HEK293 (cell line): ENCODE measurements around the gene IKZF2.

Source experiments
- CTCF ChIA-PET: fragments of 350-600 bp; formaldehyde crosslinking; extraction: SDS; loops from one replicate; lab custom pipeline; 2021; ENCODE audit warnings: antibody characterized with exemption; lab: Yijun Ruan, JAX
- POLR2A ChIA-PET: fragments of 300-600 bp; formaldehyde crosslinking; extraction: SDS; loops from one replicate; lab custom pipeline; 2020; ENCODE audit warnings: antibody characterized with exemption, inconsistent platforms; lab: Yijun Ruan, JAX
- H3K27ac ChIP-seq: fragments of 200-500 bp; sonication (Bioruptor generic); 2 replicates; pipeline ENCODE4 v1.5.1; 2014; ENCODE audit warnings: low read depth, low read length, control low read depth, inconsistent platforms; ENCODE audit errors: extremely low read depth
- H3K36me3 ChIP-seq, 2 experiments: fragments of 200-500 bp in 1 of 2; sonication (Bioruptor generic) in 1 of 2; 1 replicate in 1 of 2; 2 replicates in 1 of 2; pipeline ENCODE4 v1.5.1; 2014 to 2017; ENCODE audit warnings: inconsistent platforms in 2 of 2, low read length in 2 of 2; ENCODE audit not compliant: control insufficient read depth in 2 of 2, insufficient read depth in 1 of 2
- H3K4me1 ChIP-seq: fragments of 200-500 bp; sonication (Bioruptor generic); 2 replicates; pipeline ENCODE4 v1.5.1; 2014; ENCODE audit warnings: mild to moderate bottlenecking, low read length, inconsistent platforms; ENCODE audit not compliant: control insufficient read depth, insufficient read depth
- H3K4me3 ChIP-seq: 2 replicates; pipeline ENCODE4 v1.5.1; 2011; ENCODE audit warnings: low read depth, mild to moderate bottlenecking, control low read depth, low read length, moderate library complexity
- H3K9me3 ChIP-seq: fragments of 200-500 bp; sonication (Bioruptor generic); 2 replicates; pipeline ENCODE4 v1.5.1; 2014; ENCODE audit warnings: low read depth, low read length, inconsistent platforms; ENCODE audit not compliant: control insufficient read depth, insufficient read depth
- ATF2 ChIP-seq: fragments of 450-650 bp; formaldehyde crosslinking; IDR thresholded peaks from 2 replicates; pipeline ENCODE4 v1.5.1; 2016; ENCODE audit warnings: missing biosample characterization, missing genetic modification characterization, low read depth
- INSM2 ChIP-seq: fragments of 450-650 bp; formaldehyde crosslinking; IDR thresholded peaks from 2 replicates; pipeline ENCODE4 v1.5.1; 2016; ENCODE audit warnings: missing biosample characterization, missing genetic modification characterization
- MEIS1 ChIP-seq: sonication (generic); formaldehyde crosslinking; IDR thresholded peaks from 2 replicates; pipeline ENCODE4 v1.8.1; 2022; ENCODE audit warnings: missing genetic modification reagents, mild to moderate bottlenecking, borderline replicate concordance
- MZF1 ChIP-seq: fragments of 450-650 bp; formaldehyde crosslinking; IDR thresholded peaks from 2 replicates; pipeline ENCODE4 v1.5.1; 2017; ENCODE audit warnings: missing biosample characterization, missing genetic modification characterization, borderline replicate concordance
- PBX3 ChIP-seq: sonication (generic); formaldehyde crosslinking; IDR thresholded peaks from 2 replicates; pipeline ENCODE4 v1.8.1; 2022; ENCODE audit warnings: mild to moderate bottlenecking, moderate library complexity, missing genetic modification reagents
- TRIM28 ChIP-seq: IDR thresholded peaks from 2 replicates; pipeline ENCODE4 v1.6.1; 2011; ENCODE audit warnings: low read length, control low read depth, borderline replicate concordance
- ZBTB49 ChIP-seq: fragments of 450-650 bp; formaldehyde crosslinking; IDR thresholded peaks from 2 replicates; pipeline ENCODE4 v1.5.1; 2016; ENCODE audit warnings: missing biosample characterization, missing genetic modification characterization, low read depth
- ZFP41 ChIP-seq: fragments of 450-650 bp; formaldehyde crosslinking; IDR thresholded peaks from 2 replicates; pipeline ENCODE4 v1.5.1; 2016; ENCODE audit warnings: missing biosample characterization, missing genetic modification characterization, borderline replicate concordance
- ZNF148 ChIP-seq: fragments of 450-650 bp; formaldehyde crosslinking; IDR thresholded peaks from 2 replicates; pipeline ENCODE4 v1.5.0; 2017; ENCODE audit warnings: missing biosample characterization, missing genetic modification characterization, borderline replicate concordance
- ZNF184 ChIP-seq: fragments of 450-650 bp; IDR thresholded peaks from 2 replicates; pipeline ENCODE4 v1.5.1; 2018; ENCODE audit warnings: missing biosample characterization, mild to moderate bottlenecking, missing genetic modification characterization
- ZNF26 ChIP-seq: fragments of 450-650 bp; formaldehyde crosslinking; IDR thresholded peaks from 2 replicates; pipeline ENCODE4 v1.5.1; 2016; ENCODE audit warnings: missing biosample characterization, missing genetic modification characterization
- ZNF266 ChIP-seq: fragments of 450-650 bp; formaldehyde crosslinking; IDR thresholded peaks from 2 replicates; pipeline ENCODE4 v1.5.1; 2016; ENCODE audit warnings: missing biosample characterization, missing genetic modification characterization, low read depth
- ZNF302 ChIP-seq: fragments of 450-650 bp; formaldehyde crosslinking; IDR thresholded peaks from 2 replicates; pipeline ENCODE4 v1.5.1; 2016; ENCODE audit warnings: missing biosample characterization, missing genetic modification characterization, low read depth
- ZNF473 ChIP-seq: fragments of 450-650 bp; formaldehyde crosslinking; IDR thresholded peaks from 2 replicates; pipeline ENCODE4 v1.5.1; 2017; ENCODE audit warnings: missing biosample characterization, missing genetic modification characterization
- ZNF529 ChIP-seq: fragments of 450-650 bp; formaldehyde crosslinking; IDR thresholded peaks from 2 replicates; pipeline ENCODE4 v1.5.1; 2017; ENCODE audit warnings: missing genetic modification characterization, missing biosample characterization; ENCODE audit not compliant: insufficient replicate concordance
- ZNF621 ChIP-seq: fragments of 450-650 bp; formaldehyde crosslinking; IDR thresholded peaks from 2 replicates; pipeline ENCODE4 v1.5.1; 2017; ENCODE audit warnings: missing biosample characterization, missing genetic modification characterization
- ZNF626 ChIP-seq: fragments of 450-650 bp; sonication (Bioruptor Pico); formaldehyde crosslinking; IDR thresholded peaks from 2 replicates; pipeline ENCODE4 v1.5.1; 2018; ENCODE audit warnings: missing biosample characterization, missing genetic modification characterization, inconsistent platforms
- ZNF639 ChIP-seq: fragments of 450-650 bp; formaldehyde crosslinking; IDR thresholded peaks from 2 replicates; pipeline ENCODE4 v1.5.1; 2016; ENCODE audit warnings: missing biosample characterization, missing genetic modification characterization
- ZSCAN16 ChIP-seq: fragments of 450-650 bp; formaldehyde crosslinking; IDR thresholded peaks from 2 replicates; pipeline ENCODE4 v1.5.1; 2016; ENCODE audit warnings: missing biosample characterization, missing genetic modification characterization
- ZSCAN5A ChIP-seq: fragments of 450-650 bp; formaldehyde crosslinking; IDR thresholded peaks from 2 replicates; pipeline ENCODE4 v1.5.1; 2016; ENCODE audit warnings: missing biosample characterization, missing genetic modification characterization

IKZF2 gene

GRCh38 chr2:213080969-213081617 is 70.3 kb downstream of the IKZF2 start (continued):
- TF ChIP-seq ATF2 (tag by site-specific recombination) (no peak), ZSCAN16 (tag by site-specific recombination) (no peak), TRIM28 (no peak), ZNF621 (tag by site-specific recombination) (no peak), MZF1 (tag by site-specific recombination) (no peak), INSM2 (tag by site-specific recombination) (no peak), ZNF148 (no peak)

- Histone ChIP-seq H3K4me1 (no peaks in the 10 kb centered on the region), H3K27ac (no peak overlapping the region), H3K9me3 (no peaks in the 10 kb centered on the region), H3K36me3 (no peaks in the 10 kb centered on the region), H3K4me3 (no peak overlapping the region)
- POLR2A ChIA-PET = no interaction called here
- CTCF ChIA-PET = interaction anchor here (0.7 to 0.8 kb wide), 2 partner anchors 10 to 30 kb away, joined by 3 read pairs; no protein-coding TSS in a partner anchor
- TF ChIP-seq PBX3 (CRISPR knock-in tag) (no peak), ZNF626 (tag by site-specific recombination) (no peak), ZNF302 (no peak), ZNF529 (tag by site-specific recombination) (no peak), ZNF639 (tag by site-specific recombination) (no peak), ATF2 (tag by site-specific recombination) (no peak), MEIS1 (no peak), ZBTB49 (tag by site-specific recombination) (no peak), ZSCAN5A (no peak), ZNF26 (tag by site-specific recombination) (no peak), ZFP41 (no peak), ZNF184 (tag by site-specific recombination) (no peak), ZNF473 (tag by site-specific recombination) (no peak), ZNF266 (tag by site-specific recombination) (no peak)
Measured at GRCh38 chr2:213079756-213080155, 71.7 kb downstream of the IKZF2 start.
